GM12878 (cell line): Measurements from ENCODE around the gene ATP5MK. TPM values are rescaled to one million over a fixed set of nuclear protein-coding genes. Genes with fewer than 3 reads are reported as not detected.

ENCODE experiments used
- ATAC-seq: fragments of 200-7000 bp; cut with Tn5 transposase; 3 replicates; pipeline ENCODE4 v1.9.1; 2020; ENCODE audit warnings: mild to moderate bottlenecking, moderate library complexity
- BruUV-seq: library from RNA; stranded (reverse); fragments of 400-500 nt; replicated peaks from 2 replicates; lab custom pipeline; 2021; lab: Mats Ljungman, UMichigan
- CTCF ChIA-PET: fragments of 300-600 bp; sonication (Branson Sonifier 250); formaldehyde crosslinking; extraction: SDS; loops from one replicate; lab custom pipeline; 2021; ENCODE audit warnings: inconsistent platforms; lab: Yijun Ruan, JAX
- POLR2A ChIA-PET: fragments of 350-600 bp; formaldehyde crosslinking; extraction: SDS; loops from one replicate; lab custom pipeline; 2021; ENCODE audit warnings: inconsistent platforms; lab: Charles Lee
- RAD21 ChIA-PET: fragments of 300-600 bp; sonication (Branson Sonifier 250); formaldehyde crosslinking; loops from one replicate; lab custom pipeline; 2023; ENCODE audit warnings: antibody characterized with exemption; ENCODE audit not compliant: unreplicated experiment; lab: Charles Lee
- SMC1A ChIA-PET: fragments of 300-600 bp; sonication (Branson Sonifier 250); formaldehyde crosslinking; loops from one replicate; lab custom pipeline; 2023; ENCODE audit not compliant: unreplicated experiment, uncharacterized antibody; lab: Charles Lee
- DNase-seq: peaks from one replicate; pipeline ENCODE4 v3.0.0-alpha.2; 2011; ENCODE audit warnings: low read depth, low spot score
- FAIRE-seq: peaks from 3 replicates; lab custom pipeline; 2011; peaks lifted over from hg19 to GRCh38; lab: Jason Lieb, UNC
- H2AFZ ChIP-seq: 2 replicates; pipeline ENCODE4 v1.6.0; 2011; ENCODE audit warnings: low read depth, low read length, control low read depth; ENCODE audit not compliant: control insufficient read depth
- H3K27ac ChIP-seq: 2 replicates; pipeline ENCODE4 v1.5.1; 2011; ENCODE audit warnings: control low read depth; ENCODE audit not compliant: control insufficient read depth, insufficient read depth
- H3K27me3 ChIP-seq, 2 experiments: replicated peaks in 1 of 2; 2 replicates each; pipeline versions ENCODE4 v1.6.0 to v1.6.1; 2011; ENCODE audit warnings: low read length in 1 of 2; ENCODE audit not compliant: control insufficient read depth in 2 of 2, insufficient read depth in 2 of 2
- H3K36me3 ChIP-seq, 2 experiments: 2 replicates each; pipeline ENCODE4 v1.5.1; 2011; ENCODE audit warnings: low read length in 1 of 2; ENCODE audit not compliant: control insufficient read depth in 2 of 2, insufficient read depth in 2 of 2
- H3K4me1 ChIP-seq: 2 replicates; pipeline ENCODE4 v1.6.1; 2011; ENCODE audit warnings: mild to moderate bottlenecking, low read length, moderate library complexity, mixed read lengths; ENCODE audit not compliant: control insufficient read depth, insufficient read depth
- H3K4me2 ChIP-seq: 2 replicates; pipeline ENCODE4 v1.6.0; 2011; ENCODE audit warnings: control low read depth; ENCODE audit not compliant: control insufficient read depth, insufficient read depth
- H3K4me3 ChIP-seq: fragments of 200-600 bp; sonication (generic); 2 replicates; pipeline ENCODE4 v1.5.1; 2016
- H3K79me2 ChIP-seq: 2 replicates; pipeline ENCODE4 v1.6.0; 2011; ENCODE audit warnings: low read length; ENCODE audit not compliant: control insufficient read depth, insufficient read depth
- H3K9ac ChIP-seq: 2 replicates; pipeline ENCODE4 v1.8.0; 2011; ENCODE audit warnings: low read length, control low read depth, mixed read lengths; ENCODE audit not compliant: control insufficient read depth, insufficient read depth
- H3K9me3 ChIP-seq: replicated peaks from 3 replicates; pipeline ENCODE4 v1.5.1; 2011; ENCODE audit warnings: mild to moderate bottlenecking, low read length; ENCODE audit not compliant: control insufficient read depth, insufficient read depth
- H4K20me1 ChIP-seq: 2 replicates; pipeline ENCODE4 v1.6.0; 2011; ENCODE audit not compliant: control insufficient read depth, insufficient read depth
- FOXM1 ChIP-seq: IDR thresholded peaks from 2 replicates; pipeline ENCODE4 v1.6.1; 2012; ENCODE audit warnings: low read depth, mild to moderate bottlenecking, inconsistent platforms, low read length, moderate library complexity
- HDAC6 ChIP-seq: fragments of 200-600 bp; sonication (generic); IDR thresholded peaks from one replicate; pipeline ENCODE4 v1.8.0; 2017; ENCODE audit warnings: antibody characterized with exemption; ENCODE audit not compliant: unreplicated experiment
- SPI1 ChIP-seq: IDR thresholded peaks from 2 replicates; pipeline ENCODE4 v1.6.1; 2011; ENCODE audit warnings: low read depth, mild to moderate bottlenecking, low read length, moderate library complexity, borderline replicate concordance; ENCODE audit not compliant: insufficient read depth
- WGBS: methylation state at CpG from one replicate; pipeline ENCODE4 v1.1.6; 2016; ENCODE audit warnings: low lambda C conversion rate; ENCODE audit not compliant: insufficient replicate concordance, insufficient coverage; ENCODE audit errors: missing lambda C conversion rate; 5-methylcytosine and 5-hydroxymethylcytosine counted together
- in situ Hi-C: fragments of 300-500 bp; cut with MboI; formaldehyde crosslinking; loops from 9 replicates; pipeline ENCODE4 v1.14.3; 2018; ENCODE audit warnings: mixed read lengths
- intact Hi-C: fragments of 100-400 bp; cut with micrococcal nuclease; formaldehyde crosslinking; loops from one replicate; pipeline ENCODE4 v1.14.2; 2022; ENCODE audit not compliant: unreplicated experiment
- polyA plus RNA-seq, 11 experiments: library from polyadenylated mRNA; depleted of rRNA in 4 of 11; unstranded in 6 of 11; stranded (reverse) in 5 of 11; fragments of >200 nt; fragmentation: Nextera tagmentation in 4 of 11; fragmentation: Illumina TruSeq in 1 of 11; extraction: Ambion mirVana in 4 of 11; extraction: Trizol in 1 of 11; gene quantifications; 1 replicate in 1 of 11; 2 replicates in 10 of 11; pipeline versions ENCODE4 v1.2.1 to v1.2.3, GENCODE V29; 2011 to 2016; ENCODE audit warnings: inconsistent platforms in 2 of 11, missing spikeins in 2 of 11, low read depth in 1 of 11
- total RNA-seq, 4 experiments: library from RNA; depleted of rRNA in 3 of 4; stranded (reverse); fragments of >200 nt in 3 of 4; fragmentation: Illumina TruSeq in 1 of 4; extraction: Trizol in 1 of 4; gene quantifications; 2 replicates each; pipeline versions ENCODE4 v1.2.1 to v1.2.3, GENCODE V29; 2013 to 2021
- TF ChIP-seq, protein P1 (sequence below): fragments of 450-650 bp; formaldehyde crosslinking; IDR thresholded peaks from 2 replicates; pipeline ENCODE4 v1.5.0; 2022; ENCODE audit warnings: mild to moderate bottlenecking, missing genetic modification characterization

Gene ATP5MK
- total and polyA plus RNA-seq, 10 of the 15 experiments (the other 5 are each of a cell fraction or from before 2014, with no cell fraction given), result 240 to 1,790 (median 626) TPM

DNA sequence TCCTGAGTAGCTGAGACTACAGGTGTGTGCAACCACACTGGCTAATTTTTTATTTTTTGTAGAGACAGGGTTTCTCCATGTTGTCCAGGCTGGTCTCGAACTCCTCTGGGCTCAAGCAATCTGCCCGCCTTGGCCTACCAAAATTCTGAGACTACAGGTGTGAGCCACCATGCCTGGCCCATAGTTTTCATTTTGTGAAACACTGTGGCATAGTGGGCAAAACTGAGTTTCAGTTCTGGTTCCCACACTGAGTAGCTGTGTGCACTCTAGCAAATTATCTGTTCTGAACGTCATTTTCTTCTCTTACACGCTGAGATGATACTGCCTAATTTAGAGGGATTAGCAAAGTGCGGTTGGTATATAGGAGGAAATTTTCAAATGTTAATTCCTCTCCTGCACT lies 13.5 kb downstream of the ATP5MK start (continued):
- TF ChIP-seq, protein P1, sequence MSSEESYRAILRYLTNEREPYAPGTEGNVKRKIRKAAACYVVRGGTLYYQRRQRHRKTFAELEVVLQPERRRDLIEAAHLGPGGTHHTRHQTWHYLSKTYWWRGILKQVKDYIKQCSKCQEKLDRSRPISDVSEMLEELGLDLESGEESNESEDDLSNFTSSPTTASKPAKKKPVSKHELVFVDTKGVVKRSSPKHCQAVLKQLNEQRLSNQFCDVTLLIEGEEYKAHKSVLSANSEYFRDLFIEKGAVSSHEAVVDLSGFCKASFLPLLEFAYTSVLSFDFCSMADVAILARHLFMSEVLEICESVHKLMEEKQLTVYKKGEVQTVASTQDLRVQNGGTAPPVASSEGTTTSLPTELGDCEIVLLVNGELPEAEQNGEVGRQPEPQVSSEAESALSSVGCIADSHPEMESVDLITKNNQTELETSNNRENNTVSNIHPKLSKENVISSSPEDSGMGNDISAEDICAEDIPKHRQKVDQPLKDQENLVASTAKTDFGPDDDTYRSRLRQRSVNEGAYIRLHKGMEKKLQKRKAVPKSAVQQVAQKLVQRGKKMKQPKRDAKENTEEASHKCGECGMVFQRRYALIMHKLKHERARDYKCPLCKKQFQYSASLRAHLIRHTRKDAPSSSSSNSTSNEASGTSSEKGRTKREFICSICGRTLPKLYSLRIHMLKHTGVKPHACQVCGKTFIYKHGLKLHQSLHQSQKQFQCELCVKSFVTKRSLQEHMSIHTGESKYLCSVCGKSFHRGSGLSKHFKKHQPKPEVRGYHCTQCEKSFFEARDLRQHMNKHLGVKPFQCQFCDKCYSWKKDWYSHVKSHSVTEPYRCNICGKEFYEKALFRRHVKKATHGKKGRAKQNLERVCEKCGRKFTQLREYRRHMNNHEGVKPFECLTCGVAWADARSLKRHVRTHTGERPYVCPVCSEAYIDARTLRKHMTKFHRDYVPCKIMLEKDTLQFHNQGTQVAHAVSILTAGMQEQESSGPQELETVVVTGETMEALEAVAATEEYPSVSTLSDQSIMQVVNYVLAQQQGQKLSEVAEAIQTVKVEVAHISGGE, result no peak
- TF ChIP-seq SPI1 (peak; percentile 31; the same call in 1 of the 2 replicates), FOXM1 (no peak)
- TF ChIP-seq, all 136 proteins: peak for 5

DNA sequence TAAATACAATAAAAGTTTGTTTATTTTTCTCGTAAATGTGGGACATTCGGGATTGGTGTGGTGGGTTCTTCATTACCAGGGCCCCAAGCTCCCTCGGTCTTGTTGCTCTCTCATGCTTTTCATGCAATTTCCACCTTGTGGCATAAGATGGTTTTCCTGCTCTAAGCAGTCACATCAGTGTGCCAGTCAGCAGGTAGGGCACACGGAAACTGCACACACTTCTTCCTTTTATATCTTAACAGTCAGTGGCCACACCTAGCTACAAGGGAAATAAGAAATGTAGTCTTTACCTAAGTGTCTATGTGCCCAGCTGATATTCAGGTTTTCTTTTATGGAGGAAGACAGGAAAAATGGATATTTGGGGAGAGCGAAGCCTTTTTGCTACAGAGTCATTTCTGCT lies 22.0 kb downstream of the ATP5MK start:
- Histone ChIP-seq H3K9me3 (no peaks in the 10 kb centered on the region), H2AFZ (no peak overlapping the region), H3K79me2 (peaks cover 20% of the 10 kb centered on the region), H3K4me1 (peaks cover 20% of the 10 kb centered on the region), H3K4me3 (no peak overlapping the region), H3K4me2 (no peak overlapping the region), H3K27me3 (no peaks in the 10 kb centered on the region), H3K36me3 (peaks cover 0 to 3% of the 10 kb centered on the region in 2 experiments; a peak in 1 of 4 replicates), H4K20me1 (no peaks in the 10 kb centered on the region), H3K9ac (no peak overlapping the region), H3K27ac (peak overlapping the region; percentile 71)
- TF ChIP-seq HDAC6, result no peak
- ChIA-PET SMC1A (interaction anchor here (0.6 to 2.6 kb wide), 4 partner anchors 10 to 519 kb away, joined by 4 to 10 read pairs (median 4); no protein-coding TSS in a partner anchor), CTCF (interaction anchor here (1.2 to 1.4 kb wide), 3 partner anchors 10 to 453 kb away, joined by 3 to 5 read pairs (median 4); no protein-coding TSS in a partner anchor), POLR2A (interaction anchor here (0.6 to 1.0 kb wide), 3 partner anchors 21 to 304 kb away, joined by 3 to 7 read pairs (median 6); partner anchors contain the start of genes ATP5MK and PDCD11), RAD21 (interaction anchor here (0.7 kb wide), 1 partner anchor 38 kb away, joined by 3 read pairs; no protein-coding TSS in a partner anchor)
- FAIRE-seq (no peak), DNase-seq (no peak), ATAC-seq (no peak)
- intact Hi-C loops, result no loop called here
- in situ Hi-C loops, result no loop called here
- no TSS peak for BruUV-seq
- WGBS, result 99% methylated on average over 5 of the region's 5 CpGs
